ENCODE measurements around the gene UBE2F.

GRCh38 chr2:237987268-237987667 is 20.5 kb downstream of the UBE2F start:
- no peak for TF ChIP-seq CTCF (IDR thresholded peaks at IDR 0.05; ENCODE audit: low read depth, low read length)
- no peak for TF ChIP-seq EZH2phosphoT487 (IDR thresholded peaks at IDR 0.05; ENCODE audit: low read depth)
